ENCODE data around the gene MACROD2.
"Not testable (repeated sequence)": the region's sequence is repeated elsewhere in the genome, so short reads cannot be mapped to it uniquely, and the experiment has no call there.

The MACROD2 gene

GRCh38 chr20:14005996-14006395, 10.7 kb downstream of the MACROD2 start:
- no peak overlapping the region for H3K4me3 ChIP-seq (ENCODE audit: low read depth, low read length)
- H3K9ac ChIP-seq (ENCODE audit: low read depth, low read length), result no peak overlapping the region
- H3K9me3 ChIP-seq (ENCODE audit: control insufficient read depth, insufficient read depth, low read length), result no peaks in the 10 kb centered on the region
- no peaks in the 10 kb centered on the region for H3K27me3 ChIP-seq (ENCODE audit: control insufficient read depth, insufficient read depth, low read length)
- no peaks in the 10 kb centered on the region for H3K36me3 ChIP-seq (ENCODE audit: control insufficient read depth, insufficient read depth, low read length)
- H3K4me1 ChIP-seq (ENCODE audit: control insufficient read depth, insufficient read depth, low read length), result no peaks in the 10 kb centered on the region

- Histone ChIP-seq H3K4me1 (ENCODE audit: control insufficient read depth, insufficient read depth, low read length) (no peaks in the 10 kb centered on the region), H3K27me3 (ENCODE audit: control insufficient read depth, insufficient read depth, low read length) (no peaks in the 10 kb centered on the region), H3K4me3 (ENCODE audit: low read depth, low read length) (no peak overlapping the region), H3K9ac (ENCODE audit: low read depth, low read length) (no peak overlapping the region), H3K9me3 (ENCODE audit: control insufficient read depth, insufficient read depth, low read length) (no peaks in the 10 kb centered on the region), H3K36me3 (ENCODE audit: control insufficient read depth, insufficient read depth, low read length) (no peaks in the 10 kb centered on the region)
Observed at GRCh38 chr20:14009208-14009607, 13.9 kb downstream of the MACROD2 start.

- no peaks in the 10 kb centered on the region for H3K36me3 ChIP-seq (ENCODE audit: control insufficient read depth, insufficient read depth, low read length)
- H3K9me3 ChIP-seq (ENCODE audit: control insufficient read depth, insufficient read depth, low read length), result no peaks in the 10 kb centered on the region
- no peaks in the 10 kb centered on the region for H3K27me3 ChIP-seq (ENCODE audit: control insufficient read depth, insufficient read depth, low read length)
- H3K9ac ChIP-seq (ENCODE audit: low read depth, low read length), result no peak overlapping the region
- H3K4me1 ChIP-seq (ENCODE audit: control insufficient read depth, insufficient read depth, low read length), result no peaks in the 10 kb centered on the region
- no peak overlapping the region for H3K4me3 ChIP-seq (ENCODE audit: low read depth, low read length)
Observed at GRCh38 chr20:14012671-14013070, 17.4 kb downstream of the MACROD2 start.

- H3K9ac ChIP-seq (ENCODE audit: low read depth, low read length), result no peak overlapping the region
- H3K9me3 ChIP-seq (ENCODE audit: control insufficient read depth, insufficient read depth, low read length), result no peaks in the 10 kb centered on the region
- no peaks in the 10 kb centered on the region for H3K27me3 ChIP-seq (ENCODE audit: control insufficient read depth, insufficient read depth, low read length)
- H3K36me3 ChIP-seq (ENCODE audit: control insufficient read depth, insufficient read depth, low read length), result no peaks in the 10 kb centered on the region
- H3K4me1 ChIP-seq (ENCODE audit: control insufficient read depth, insufficient read depth, low read length), result no peaks in the 10 kb centered on the region
- H3K4me3 ChIP-seq (ENCODE audit: low read depth, low read length), result no peak overlapping the region
Observed at GRCh38 chr20:14030991-14031390, 35.7 kb downstream of the MACROD2 start.

GRCh38 chr20:14033310-14033709, 38.0 kb downstream of the MACROD2 start:
- Histone ChIP-seq H3K9me3 (ENCODE audit: control insufficient read depth, insufficient read depth, low read length) (no peaks in the 10 kb centered on the region), H3K27me3 (ENCODE audit: control insufficient read depth, insufficient read depth, low read length) (no peaks in the 10 kb centered on the region), H3K9ac (ENCODE audit: low read depth, low read length) (no peak overlapping the region), H3K36me3 (ENCODE audit: control insufficient read depth, insufficient read depth, low read length) (no peaks in the 10 kb centered on the region), H3K4me1 (ENCODE audit: control insufficient read depth, insufficient read depth, low read length) (no peaks in the 10 kb centered on the region), H3K4me3 (ENCODE audit: low read depth, low read length) (no peak overlapping the region)

- no peaks in the 10 kb centered on the region for H3K36me3 ChIP-seq (ENCODE audit: control insufficient read depth, insufficient read depth, low read length)
- H3K9me3 ChIP-seq (ENCODE audit: control insufficient read depth, insufficient read depth, low read length), result no peaks in the 10 kb centered on the region
- no peaks in the 10 kb centered on the region for H3K4me1 ChIP-seq (ENCODE audit: control insufficient read depth, insufficient read depth, low read length)
- H3K9ac ChIP-seq (ENCODE audit: low read depth, low read length), result no peak overlapping the region
- H3K4me3 ChIP-seq (ENCODE audit: low read depth, low read length), result no peak overlapping the region
- H3K27me3 ChIP-seq (ENCODE audit: control insufficient read depth, insufficient read depth, low read length), result no peaks in the 10 kb centered on the region
Observed at GRCh38 chr20:14036567-14036966, 41.3 kb downstream of the MACROD2 start.

GRCh38 chr20:14044712-14045276, 49.5 kb downstream of the MACROD2 start:
- not testable (repeated sequence) for H3K27me3 ChIP-seq (ENCODE audit: control insufficient read depth, insufficient read depth, low read length); H3K9ac ChIP-seq (ENCODE audit: low read depth, low read length); H3K4me1 ChIP-seq (ENCODE audit: control insufficient read depth, insufficient read depth, low read length); H3K36me3 ChIP-seq (ENCODE audit: control insufficient read depth, insufficient read depth, low read length); H3K4me3 ChIP-seq (ENCODE audit: low read depth, low read length); H3K9me3 ChIP-seq (ENCODE audit: control insufficient read depth, insufficient read depth, low read length)

- Histone ChIP-seq H3K4me1 (ENCODE audit: control insufficient read depth, insufficient read depth, low read length) (no peaks in the 10 kb centered on the region), H3K9ac (ENCODE audit: low read depth, low read length) (no peak overlapping the region), H3K9me3 (ENCODE audit: control insufficient read depth, insufficient read depth, low read length) (no peaks in the 10 kb centered on the region), H3K27me3 (ENCODE audit: control insufficient read depth, insufficient read depth, low read length) (no peaks in the 10 kb centered on the region), H3K36me3 (ENCODE audit: control insufficient read depth, insufficient read depth, low read length) (no peaks in the 10 kb centered on the region), H3K4me3 (ENCODE audit: low read depth, low read length) (no peak overlapping the region)
Observed at GRCh38 chr20:14046534-14046933, 51.2 kb downstream of the MACROD2 start.

GRCh38 chr20:14049111-14049510, 53.8 kb downstream of the MACROD2 start:
- Histone ChIP-seq H3K4me1 (ENCODE audit: control insufficient read depth, insufficient read depth, low read length) (no peaks in the 10 kb centered on the region), H3K9me3 (ENCODE audit: control insufficient read depth, insufficient read depth, low read length) (no peaks in the 10 kb centered on the region), H3K27me3 (ENCODE audit: control insufficient read depth, insufficient read depth, low read length) (no peaks in the 10 kb centered on the region), H3K4me3 (ENCODE audit: low read depth, low read length) (no peak overlapping the region), H3K9ac (ENCODE audit: low read depth, low read length) (no peak overlapping the region), H3K36me3 (ENCODE audit: control insufficient read depth, insufficient read depth, low read length) (no peaks in the 10 kb centered on the region)

GRCh38 chr20:14051454-14051853, 56.1 kb downstream of the MACROD2 start:
- Histone ChIP-seq H3K4me3 (ENCODE audit: low read depth, low read length) (no peak overlapping the region), H3K27me3 (ENCODE audit: control insufficient read depth, insufficient read depth, low read length) (no peaks in the 10 kb centered on the region), H3K9me3 (ENCODE audit: control insufficient read depth, insufficient read depth, low read length) (no peaks in the 10 kb centered on the region), H3K36me3 (ENCODE audit: control insufficient read depth, insufficient read depth, low read length) (no peaks in the 10 kb centered on the region), H3K4me1 (ENCODE audit: control insufficient read depth, insufficient read depth, low read length) (no peaks in the 10 kb centered on the region), H3K9ac (ENCODE audit: low read depth, low read length) (no peak overlapping the region)

GRCh38 chr20:14055127-14055742, 59.9 kb downstream of the MACROD2 start:
- H3K9me3 ChIP-seq (ENCODE audit: control insufficient read depth, insufficient read depth, low read length), result no peaks in the 10 kb centered on the region
- no peak overlapping the region for H3K9ac ChIP-seq (ENCODE audit: low read depth, low read length)
- H3K4me3 ChIP-seq (ENCODE audit: low read depth, low read length), result no peak overlapping the region
- H3K4me1 ChIP-seq (ENCODE audit: control insufficient read depth, insufficient read depth, low read length), result no peaks in the 10 kb centered on the region
- H3K36me3 ChIP-seq (ENCODE audit: control insufficient read depth, insufficient read depth, low read length), result no peaks in the 10 kb centered on the region
- no peaks in the 10 kb centered on the region for H3K27me3 ChIP-seq (ENCODE audit: control insufficient read depth, insufficient read depth, low read length)

GRCh38 chr20:14062171-14062570, 66.9 kb downstream of the MACROD2 start:
- Histone ChIP-seq H3K27me3 (ENCODE audit: control insufficient read depth, insufficient read depth, low read length) (no peaks in the 10 kb centered on the region), H3K4me3 (ENCODE audit: low read depth, low read length) (no peak overlapping the region), H3K9me3 (ENCODE audit: control insufficient read depth, insufficient read depth, low read length) (no peaks in the 10 kb centered on the region), H3K36me3 (ENCODE audit: control insufficient read depth, insufficient read depth, low read length) (no peaks in the 10 kb centered on the region), H3K9ac (ENCODE audit: low read depth, low read length) (no peak overlapping the region), H3K4me1 (ENCODE audit: control insufficient read depth, insufficient read depth, low read length) (no peaks in the 10 kb centered on the region)

All from iPS-15b (cell line).